GM21423 (cell line): Measurements from ENCODE around the gene CSNK2A1.

Experiments used
- ATAC-seq: cut with Tn5 transposase; IDR thresholded peaks from one replicate; pipeline ENCODE4 v1.9.1; 2021; ENCODE audit warnings: mild to moderate bottlenecking, moderate library complexity; ENCODE audit not compliant: unreplicated experiment

CSNK2A1 gene

DNA sequence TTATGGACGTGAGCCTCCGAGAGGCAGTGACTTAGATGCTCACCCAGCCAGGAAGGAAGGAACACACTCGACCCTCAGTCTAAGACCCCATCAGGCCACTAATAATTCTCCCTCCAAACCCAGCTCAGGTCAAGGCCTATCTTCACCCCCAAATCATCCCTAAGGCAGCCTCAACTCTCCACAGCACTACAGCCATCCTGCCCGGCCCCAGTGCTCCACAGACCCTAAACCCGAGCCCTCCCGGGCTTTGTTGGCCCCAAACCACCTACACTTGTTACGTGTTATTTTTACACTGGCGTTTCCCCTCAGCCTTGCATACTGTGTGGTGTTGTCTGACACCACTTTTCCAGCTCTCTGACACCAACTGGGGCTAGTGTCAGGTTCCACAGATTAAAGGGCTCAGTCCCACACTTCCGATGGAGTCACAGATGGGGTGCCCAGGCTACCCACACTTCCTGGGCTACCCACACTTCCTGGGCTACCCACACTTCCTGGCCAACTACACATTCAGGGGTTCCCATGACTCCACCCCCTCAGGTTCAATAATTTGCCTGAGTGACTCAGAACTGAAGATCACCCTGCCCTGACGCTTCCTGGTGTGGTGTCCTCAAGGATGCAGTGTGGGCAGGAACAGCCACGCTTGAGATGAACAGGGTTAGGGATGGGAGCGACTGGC, 110.2 kb downstream of the CSNK2A1 start:
- peak; percentile 73 for ATAC-seq

DNA sequence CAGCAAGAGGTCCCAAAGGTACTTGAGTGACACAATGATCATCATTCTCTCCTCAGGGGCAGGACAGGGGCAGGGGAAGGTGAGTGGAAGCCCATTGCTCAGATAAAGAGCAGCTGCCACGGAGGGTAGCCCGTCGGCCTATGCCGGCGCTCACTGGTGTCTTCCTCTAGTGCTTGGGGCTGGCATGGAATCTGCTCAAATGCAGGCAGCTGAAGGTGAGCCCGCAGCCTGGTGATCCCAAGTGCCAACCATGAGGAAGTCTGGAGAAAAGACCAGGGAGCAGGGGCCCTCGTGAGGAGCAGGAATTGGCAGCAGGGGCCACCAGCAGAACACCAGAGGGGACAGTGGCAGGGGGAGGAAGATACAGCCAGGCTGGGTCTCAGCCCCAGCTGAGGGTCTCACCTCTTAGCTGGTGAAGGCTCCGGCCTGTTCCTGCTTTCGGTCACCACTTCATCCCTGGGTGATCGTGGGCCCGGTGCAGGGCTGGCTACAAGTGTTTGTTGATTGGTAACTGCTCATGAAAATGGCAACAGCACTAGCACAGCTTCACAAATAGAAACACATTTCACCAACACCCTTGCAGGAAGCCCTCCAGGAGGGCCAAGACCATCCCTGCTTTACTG, 110.8 kb downstream of the CSNK2A1 start:
- ATAC-seq, result no peak

DNA sequence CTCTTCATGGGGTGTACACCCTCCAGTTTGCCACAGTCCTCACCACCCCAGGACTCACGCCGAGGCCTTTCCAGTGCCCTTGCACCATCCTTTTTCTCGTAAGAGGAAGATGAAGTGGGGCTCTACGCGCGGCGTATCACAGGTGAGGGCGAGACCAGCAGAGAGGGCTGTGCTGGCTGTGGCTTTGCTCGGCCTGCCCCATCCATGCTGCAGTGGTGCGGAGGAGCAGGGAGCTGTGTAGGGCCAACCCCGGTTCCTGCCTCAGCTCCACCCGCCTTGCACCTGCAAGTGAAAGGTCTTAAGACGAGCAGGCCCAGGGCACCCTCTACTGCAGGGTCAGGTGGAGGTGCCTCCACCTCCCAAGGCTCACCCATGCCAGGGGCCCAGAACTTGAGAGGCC, 111.4 kb downstream of the CSNK2A1 start:
- no peak for ATAC-seq

DNA sequence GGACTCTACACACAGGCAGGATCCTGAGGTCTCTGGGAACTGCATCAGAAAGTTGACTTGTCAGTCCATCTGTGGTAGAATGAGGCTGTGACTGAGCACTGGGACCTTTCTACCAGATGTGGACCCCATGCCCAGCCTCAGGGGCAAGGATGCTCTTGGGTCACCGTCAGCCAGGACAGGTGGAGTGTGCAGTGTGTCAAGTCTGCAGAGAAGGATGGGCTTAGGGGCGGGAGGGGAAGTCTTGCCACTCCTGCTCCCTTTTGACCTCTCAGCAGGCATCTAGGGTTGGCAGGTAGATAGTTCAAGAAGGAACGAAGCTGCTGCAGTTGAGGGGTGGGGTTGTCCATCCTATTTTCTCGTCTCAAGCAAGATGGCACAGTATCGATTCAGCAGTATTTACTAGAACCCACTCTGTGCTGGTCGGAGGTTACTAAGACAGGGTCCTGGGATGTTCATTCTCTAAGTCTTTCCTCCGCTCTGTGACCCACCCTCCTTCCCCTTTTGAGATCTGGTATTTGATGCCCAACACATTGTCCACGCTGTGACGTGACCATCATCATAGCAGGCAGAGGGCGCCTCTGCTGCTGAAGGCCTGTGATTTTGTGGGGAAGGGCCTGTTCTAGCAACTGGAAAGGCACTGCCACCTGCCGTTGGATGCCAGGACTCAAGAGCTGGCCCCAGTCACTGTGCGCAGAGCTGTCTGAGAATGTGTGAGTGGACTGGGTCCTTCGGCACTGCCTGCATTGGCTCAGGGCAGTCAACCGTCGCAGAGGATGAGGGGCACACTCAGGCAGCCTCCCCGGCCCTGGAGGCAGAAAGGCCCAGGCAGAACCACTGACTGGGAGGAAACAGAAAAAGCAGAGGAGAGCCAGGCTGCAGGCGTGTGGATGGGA, 112.3 kb downstream of the CSNK2A1 start:
- no peak for ATAC-seq

DNA sequence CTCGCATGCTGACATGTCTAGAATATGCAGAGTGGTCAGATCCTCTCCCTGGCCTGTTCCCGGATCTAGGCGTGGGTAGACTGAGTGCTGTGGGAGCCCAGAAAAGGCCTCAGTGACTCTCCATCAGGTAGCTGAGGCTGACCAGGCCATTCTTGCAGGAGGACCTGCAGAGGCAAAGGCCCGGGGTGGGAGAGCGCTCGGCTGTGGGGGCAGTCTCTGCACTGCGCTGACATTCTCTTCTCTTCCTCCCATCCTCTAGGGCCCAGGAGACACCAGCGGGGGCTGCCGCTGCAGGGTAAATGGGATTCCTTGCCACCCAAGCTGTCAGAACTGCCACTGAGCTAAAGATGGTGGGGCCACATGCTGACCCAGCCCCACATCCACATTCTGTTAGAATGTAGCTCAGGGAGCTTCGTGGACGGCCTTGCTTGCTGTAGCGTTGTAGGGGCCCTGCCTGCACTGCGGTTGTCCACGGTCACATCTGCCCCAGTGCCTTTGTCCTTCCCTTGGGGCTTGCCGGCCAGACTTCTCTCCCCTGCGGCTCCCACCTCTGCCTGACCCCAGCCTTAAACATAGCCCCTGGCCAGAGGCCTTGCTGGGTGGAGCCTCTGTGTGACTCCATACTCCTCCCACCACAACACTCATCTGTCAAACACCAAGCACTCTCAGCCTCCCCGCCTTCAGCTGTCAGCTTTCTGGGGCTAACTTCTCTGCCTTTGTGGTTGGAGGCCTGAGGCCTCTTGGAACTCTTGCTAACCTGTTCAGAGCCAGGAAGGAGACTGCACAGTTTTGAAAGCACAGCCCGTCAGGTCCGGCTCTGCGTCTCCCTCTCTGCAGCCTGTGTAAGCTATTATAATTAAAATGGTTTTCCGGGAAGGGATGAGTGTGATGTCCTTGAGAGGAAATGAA, 113.2 kb downstream of the CSNK2A1 start:
- no peak for ATAC-seq

DNA sequence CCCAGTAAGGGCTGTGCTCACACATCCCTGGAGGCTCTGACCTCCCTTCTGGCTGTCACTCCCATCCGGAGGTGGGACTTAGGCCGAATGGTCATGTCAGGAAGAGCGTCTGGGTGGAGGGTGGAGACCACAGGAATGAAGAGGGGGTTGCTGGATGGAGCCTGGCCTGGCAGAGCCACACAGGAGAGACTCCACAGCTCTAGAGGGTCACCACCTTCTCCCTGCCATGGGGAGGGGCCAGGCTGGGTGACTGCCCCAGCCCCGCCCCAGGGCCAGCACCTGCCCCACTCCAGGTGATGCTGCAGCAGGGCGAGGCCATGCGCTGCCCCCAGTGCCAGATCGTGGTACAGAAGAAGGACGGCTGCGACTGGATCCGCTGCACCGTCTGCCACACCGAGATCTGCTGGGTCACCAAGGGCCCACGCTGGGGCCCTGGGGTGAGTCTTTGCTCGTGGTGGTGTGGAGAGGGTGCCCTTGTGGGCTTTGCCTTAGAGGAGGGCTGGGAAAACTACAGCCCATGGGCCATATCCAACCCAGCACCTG, 114.9 kb downstream of the CSNK2A1 start:
- no peak for ATAC-seq

DNA sequence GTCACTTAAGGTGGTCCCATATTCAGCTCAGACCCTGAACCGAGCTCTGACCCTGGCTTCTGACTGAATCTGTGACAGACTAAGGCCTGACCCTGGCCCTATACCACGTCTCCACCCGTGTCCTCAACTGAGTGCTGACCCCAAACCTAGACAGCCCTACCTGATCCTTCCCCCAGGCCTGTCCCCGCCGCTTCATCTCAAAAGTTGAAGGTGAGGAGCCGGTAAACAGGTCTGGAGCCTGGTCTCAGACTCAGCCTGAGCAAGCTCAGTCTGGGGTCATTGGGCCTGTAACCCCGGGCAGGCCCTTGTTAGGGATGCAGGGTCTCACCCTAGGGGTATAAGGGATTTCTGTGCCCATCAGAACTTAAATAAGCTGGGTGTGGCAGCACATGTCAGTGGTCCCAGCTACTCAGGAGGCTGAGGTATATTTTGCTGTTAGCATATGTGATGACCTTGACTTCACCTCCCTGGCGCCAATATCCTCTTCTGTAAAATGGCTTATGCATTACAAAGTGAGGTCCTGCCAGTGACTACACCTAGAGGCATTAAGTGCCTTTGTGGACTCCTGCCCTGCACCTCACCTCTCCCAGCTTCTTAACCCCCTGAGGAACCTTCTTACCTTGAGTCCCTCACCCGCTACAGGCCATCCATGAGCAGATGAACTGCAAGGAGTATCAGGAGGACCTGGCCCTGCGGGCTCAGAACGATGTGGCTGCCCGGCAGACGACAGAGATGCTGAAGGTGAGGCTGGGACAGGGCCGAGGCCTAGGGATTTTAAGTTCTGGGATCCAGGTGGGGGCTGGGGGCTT, 115.5 kb downstream of the CSNK2A1 start:
- ATAC-seq, result no peak

DNA sequence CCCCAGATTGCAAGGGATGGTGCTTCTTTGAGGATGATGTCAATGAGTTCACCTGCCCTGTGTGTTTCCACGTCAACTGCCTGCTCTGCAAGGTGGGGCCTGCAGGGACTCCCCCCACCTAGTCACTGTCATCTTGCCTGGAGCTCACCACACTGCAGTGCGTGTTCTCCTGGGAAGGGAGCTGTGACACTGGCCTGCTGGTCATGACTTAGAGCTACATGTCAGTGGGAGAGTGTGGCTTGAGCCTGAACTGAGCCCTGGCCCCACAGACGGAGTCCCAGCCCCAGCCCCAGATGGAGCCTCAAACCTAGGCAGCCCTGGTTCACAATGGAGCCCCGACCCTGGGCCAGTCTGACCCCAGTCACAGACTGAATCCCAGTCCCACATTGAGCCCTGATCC, 116.2 kb downstream of the CSNK2A1 start:
- no peak for ATAC-seq

DNA sequence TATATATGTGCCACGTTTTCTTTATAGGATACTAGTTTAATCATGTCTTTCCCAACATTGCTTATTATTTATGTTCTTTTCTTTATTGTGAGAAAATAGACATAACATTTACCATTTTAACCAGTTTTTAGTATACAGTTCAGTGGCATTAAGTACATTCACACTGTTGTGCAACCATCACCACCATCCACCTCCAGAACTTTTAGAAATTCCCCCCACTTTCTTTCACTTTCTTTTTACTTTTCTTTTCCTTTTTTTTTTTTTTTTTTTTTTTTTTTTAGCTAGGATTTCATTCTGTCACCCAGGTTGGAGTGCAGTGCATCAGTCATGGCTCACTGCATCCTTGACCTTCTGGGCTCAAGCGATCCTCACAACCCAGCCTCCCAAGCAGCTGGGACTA, 117.0 kb downstream of the CSNK2A1 start:
- no peak for ATAC-seq
